ENCODE results near the gene CCL17. TPM values are rescaled to one million over a fixed set of nuclear protein-coding genes. Genes with fewer than 3 reads are reported as not detected.
A peak's percentile ranks its signal among the peaks of the same experiment; 100 is the strongest.

The CCL17 gene
- total RNA-seq, 2 donors from 2014 or later = not detected

GRCh38 chr16:57447186-57447962 is 42.8 kb downstream of the CCL17 start, which contains the start of the genes CIAPIN1 and COQ9:
TSS of gene CIAPIN1 (minus strand) at chr16:57447385. CDS start at chr16:57440928, 6,457 bp downstream.
TSS of gene COQ9 (plus strand) at chr16:57447479. CDS start at chr16:57447506, 27 bp downstream.
- intact Hi-C loops (cut with DNase I) = no loop called here
- no peaks in the 10 kb centered on the region for H3K27me3 ChIP-seq
- H3K4me3 ChIP-seq = peak within 1 kb of the TSS; percentile 63
- DNase-seq = peak; percentile 93
- H3K9me3 ChIP-seq = no peaks in the 10 kb centered on the region
- peak within 1 kb of the TSS; percentile 96 to 98 for H3K9ac ChIP-seq (ENCODE audit: low read depth in 2 of 2, low read length in 2 of 2)
- peaks cover 6% of the 10 kb centered on the region for H3K36me3 ChIP-seq
- TF ChIP-seq CTCF (IDR thresholded peaks at IDR 0.05) = no peak
- H3K4me1 ChIP-seq = no peaks in the 10 kb centered on the region
- peak within 1 kb of the TSS; percentile 39 for H3K27ac ChIP-seq

DNA sequence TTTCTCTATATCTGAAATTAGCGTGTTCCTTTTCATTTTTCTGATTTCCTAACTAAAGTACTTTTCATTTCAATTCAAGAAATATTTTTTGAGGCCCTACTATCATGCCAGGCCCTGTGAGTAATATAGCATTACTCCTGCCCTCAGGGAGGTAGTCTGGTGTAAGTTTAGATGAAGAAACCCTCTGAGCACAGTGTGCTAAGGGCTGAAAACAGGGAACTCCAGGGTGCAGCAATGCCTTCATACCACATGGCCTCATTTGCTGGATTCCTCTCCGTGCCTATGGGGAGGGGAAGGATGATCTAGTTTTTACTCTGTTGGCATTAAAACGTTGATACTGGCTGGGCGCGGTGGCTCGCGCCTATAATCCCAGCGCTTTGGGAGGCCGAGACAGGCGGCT is 47.5 kb downstream of the CCL17 start:
- H3K4me1 ChIP-seq = no peaks in the 10 kb centered on the region
- no peaks in the 10 kb centered on the region for H3K9me3 ChIP-seq
- intact Hi-C loops (cut with DNase I) = no loop called here
- DNase-seq = no peak
- no peak overlapping the region for H3K4me3 ChIP-seq
- no peak overlapping the region for H3K27ac ChIP-seq
- H3K36me3 ChIP-seq = peaks cover 12% of the 10 kb centered on the region
- no peaks in the 10 kb centered on the region for H3K27me3 ChIP-seq
- no peak overlapping the region for H3K9ac ChIP-seq (ENCODE audit: low read depth in 2 of 2, low read length in 2 of 2)
- TF ChIP-seq CTCF (IDR thresholded peaks at IDR 0.05) = no peak

DNA sequence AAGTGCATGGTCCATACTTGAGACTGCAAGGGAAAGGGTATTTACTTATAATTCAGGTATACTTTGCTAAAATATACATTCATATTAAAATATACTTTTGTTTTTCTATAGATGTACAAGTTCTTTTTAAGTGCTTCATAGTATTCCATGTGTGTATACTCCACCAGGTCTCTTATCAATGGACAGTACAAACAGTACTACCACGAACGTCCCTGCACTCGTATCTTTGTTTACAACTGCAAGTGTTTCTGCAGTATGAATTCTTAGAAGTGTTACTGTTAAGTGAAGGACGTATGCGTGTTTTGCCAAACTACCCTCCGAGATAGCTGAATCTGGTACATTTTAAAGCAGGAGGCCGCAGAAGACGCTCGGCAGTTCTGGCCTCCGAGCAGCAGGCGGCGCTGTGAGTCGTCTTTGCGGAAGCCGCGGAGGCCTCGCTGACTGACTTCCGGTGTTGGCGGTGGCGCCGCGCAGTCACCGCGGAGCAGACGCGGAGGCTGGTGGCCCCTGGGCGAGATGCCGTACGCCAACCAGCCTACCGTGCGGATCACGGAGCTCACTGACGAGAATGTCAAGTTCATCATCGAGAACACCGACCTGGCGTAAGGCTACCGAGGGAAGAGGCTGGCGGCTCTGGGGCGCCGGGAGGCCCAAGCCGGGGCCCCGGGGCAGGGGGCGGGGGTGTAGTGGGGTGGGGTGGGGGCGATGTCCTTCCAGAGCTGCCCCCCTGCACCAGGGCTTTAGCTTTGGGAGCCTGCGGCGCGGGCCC is 57.8 kb downstream of the CCL17 start, which contains the start of gene POLR2C:
TSS of gene POLR2C (plus strand) at position 471 of the 769 bp plus-strand sequence. CDS start at position 517, 46 bp downstream.
- peak within 1 kb of the TSS; percentile 60 for H3K27ac ChIP-seq
- H3K9me3 ChIP-seq = no peaks in the 10 kb centered on the region
- H3K9ac ChIP-seq (ENCODE audit: low read depth in 2 of 2, low read length in 2 of 2) = peak within 1 kb of the TSS; percentile 79 to 96
- peaks cover 15% of the 10 kb centered on the region for H3K36me3 ChIP-seq
- peak; percentile 89 for DNase-seq
- no peaks in the 10 kb centered on the region for H3K27me3 ChIP-seq
- peak; percentile 93 for TF ChIP-seq CTCF (IDR thresholded peaks at IDR 0.05)
- intact Hi-C loops (cut with DNase I) = no loop called here
- H3K4me1 ChIP-seq = no peaks in the 10 kb centered on the region
- peak within 1 kb of the TSS; percentile 100 for H3K4me3 ChIP-seq

GRCh38 chr16:57462978-57463362 is 58.4 kb downstream of the CCL17 start:
- Histone ChIP-seq H3K4me3 (peak overlapping the region; percentile 100), H3K27ac (peak overlapping the region; percentile 60), H3K36me3 (peaks cover 15% of the 10 kb centered on the region), H3K9me3 (no peaks in the 10 kb centered on the region), H3K4me1 (no peaks in the 10 kb centered on the region), H3K9ac (ENCODE audit: low read depth in 2 of 2, low read length in 2 of 2) (peak overlapping the region; percentile 79 to 96), H3K27me3 (no peaks in the 10 kb centered on the region)
- TF ChIP-seq CTCF (IDR thresholded peaks at IDR 0.05) = no peak
- DNase-seq = no peak
- intact Hi-C loops (cut with DNase I) = no loop called here

DNA sequence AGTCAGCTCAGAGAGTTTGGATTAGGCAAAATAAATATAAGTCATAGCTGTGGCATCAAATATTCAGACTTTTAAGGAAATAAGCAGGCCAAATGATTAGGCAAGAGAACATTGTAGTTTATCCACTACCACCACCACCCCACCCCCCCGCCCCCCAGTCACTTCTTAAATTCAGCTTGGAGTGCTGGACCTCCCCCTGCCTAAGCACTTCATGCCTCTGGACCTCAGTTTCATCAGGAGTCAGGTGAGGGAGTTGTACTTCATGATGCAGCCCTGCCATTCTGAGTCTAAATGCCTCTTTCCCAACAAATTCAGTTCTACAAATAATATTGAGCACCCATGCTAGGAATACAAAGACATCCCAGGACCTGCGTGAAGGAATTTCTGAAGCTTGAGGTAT is 60.0 kb downstream of the CCL17 start:
- H3K36me3 ChIP-seq = peaks cover 21% of the 10 kb centered on the region
- intact Hi-C loops (cut with DNase I) = no loop called here
- no peak overlapping the region for H3K4me3 ChIP-seq
- H3K27me3 ChIP-seq = no peaks in the 10 kb centered on the region
- TF ChIP-seq CTCF (IDR thresholded peaks at IDR 0.05) = no peak
- no peak for DNase-seq
- no peak overlapping the region for H3K9ac ChIP-seq (ENCODE audit: low read depth in 2 of 2, low read length in 2 of 2)
- H3K27ac ChIP-seq = no peak overlapping the region
- H3K4me1 ChIP-seq = no peaks in the 10 kb centered on the region
- no peaks in the 10 kb centered on the region for H3K9me3 ChIP-seq

Other genes with a start within 250 kb of the CCL17 start
- 100 to 1,000 TPM in 1 of 2 donors, 10 to 100 TPM in 1; 80.9 to 108 TPM for gene PSME3IP1, start 218.7 kb upstream of the CCL17 start, total RNA-seq
- gene RSPRY1, start 218.4 kb upstream of the CCL17 start, total RNA-seq = 10 to 100 TPM; 33.7 to 51.0 TPM
- 10 to 100 TPM; 28.6 to 32.7 TPM for gene ARL2BP, start 159.5 kb upstream of the CCL17 start, total RNA-seq
- 10 to 100 TPM; 11.6 to 16.7 TPM for gene PLLP, start 120.1 kb upstream of the CCL17 start, total RNA-seq
- gene CCL22, start 46.0 kb upstream of the CCL17 start, total RNA-seq = 1 to 10 TPM in 1 of 2 donors, under 1 TPM in 1; 0.24 to 1.7 TPM
- gene CX3CL1, start 32.3 kb upstream of the CCL17 start, total RNA-seq = 1 to 10 TPM; 1.8 to 4.6 TPM
- 10 to 100 TPM; 54.9 to 67.4 TPM for gene CIAPIN1, start 42.6 kb downstream of the CCL17 start, total RNA-seq
- 100 to 1,000 TPM; 104 to 125 TPM for gene COQ9, start 42.7 kb downstream of the CCL17 start, total RNA-seq
- gene POLR2C, start 57.9 kb downstream of the CCL17 start, total RNA-seq = 10 to 100 TPM; 55.7 to 56.0 TPM
- 100 to 1,000 TPM; 121 to 141 TPM for gene DOK4, start 81.7 kb downstream of the CCL17 start, total RNA-seq
- 1 to 10 TPM; 1.9 to 2.5 TPM for gene CCDC102A, start 131.8 kb downstream of the CCL17 start, total RNA-seq
- gene ADGRG5, start 137.9 kb downstream of the CCL17 start, total RNA-seq = 1 to 10 TPM; 1.4 to 3.0 TPM
- 100 to 1,000 TPM in 1 of 2 donors, 10 to 100 TPM in 1; 68.9 to 126 TPM for gene ADGRG1, start 223.9 kb downstream of the CCL17 start, total RNA-seq

All from colonic mucosa (tissue), 4 donors.